ENCODE measurements around the gene KCTD5.

- TF ChIP-seq CTCF (IDR thresholded peaks at IDR 0.05), result no peak
- no peak for TF ChIP-seq HMGXB4 (CRISPR knock-in tag; IDR thresholded peaks at IDR 0.05)
- TF ChIP-seq, protein P1, sequence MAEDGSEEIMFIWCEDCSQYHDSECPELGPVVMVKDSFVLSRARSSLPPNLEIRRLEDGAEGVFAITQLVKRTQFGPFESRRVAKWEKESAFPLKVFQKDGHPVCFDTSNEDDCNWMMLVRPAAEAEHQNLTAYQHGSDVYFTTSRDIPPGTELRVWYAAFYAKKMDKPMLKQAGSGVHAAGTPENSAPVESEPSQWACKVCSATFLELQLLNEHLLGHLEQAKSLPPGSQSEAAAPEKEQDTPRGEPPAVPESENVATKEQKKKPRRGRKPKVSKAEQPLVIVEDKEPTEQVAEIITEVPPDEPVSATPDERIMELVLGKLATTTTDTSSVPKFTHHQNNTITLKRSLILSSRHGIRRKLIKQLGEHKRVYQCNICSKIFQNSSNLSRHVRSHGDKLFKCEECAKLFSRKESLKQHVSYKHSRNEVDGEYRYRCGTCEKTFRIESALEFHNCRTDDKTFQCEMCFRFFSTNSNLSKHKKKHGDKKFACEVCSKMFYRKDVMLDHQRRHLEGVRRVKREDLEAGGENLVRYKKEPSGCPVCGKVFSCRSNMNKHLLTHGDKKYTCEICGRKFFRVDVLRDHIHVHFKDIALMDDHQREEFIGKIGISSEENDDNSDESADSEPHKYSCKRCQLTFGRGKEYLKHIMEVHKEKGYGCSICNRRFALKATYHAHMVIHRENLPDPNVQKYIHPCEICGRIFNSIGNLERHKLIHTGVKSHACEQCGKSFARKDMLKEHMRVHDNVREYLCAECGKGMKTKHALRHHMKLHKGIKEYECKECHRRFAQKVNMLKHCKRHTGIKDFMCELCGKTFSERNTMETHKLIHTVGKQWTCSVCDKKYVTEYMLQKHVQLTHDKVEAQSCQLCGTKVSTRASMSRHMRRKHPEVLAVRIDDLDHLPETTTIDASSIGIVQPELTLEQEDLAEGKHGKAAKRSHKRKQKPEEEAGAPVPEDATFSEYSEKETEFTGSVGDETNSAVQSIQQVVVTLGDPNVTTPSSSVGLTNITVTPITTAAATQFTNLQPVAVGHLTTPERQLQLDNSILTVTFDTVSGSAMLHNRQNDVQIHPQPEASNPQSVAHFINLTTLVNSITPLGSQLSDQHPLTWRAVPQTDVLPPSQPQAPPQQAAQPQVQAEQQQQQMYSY (CRISPR knock-in tag; IDR thresholded peaks at IDR 0.05), result no peak
- TF ChIP-seq FOXJ3 (CRISPR knock-in tag; IDR thresholded peaks at IDR 0.05; ENCODE audit: borderline replicate concordance), result no peak
- TF ChIP-seq ESRRA (CRISPR knock-in tag; IDR thresholded peaks at IDR 0.05; ENCODE audit: borderline replicate concordance), result no peak
- TF ChIP-seq EMX1 (CRISPR knock-in tag; IDR thresholded peaks at IDR 0.05), result no peak
These were observed 8.5 kb downstream of the KCTD5 start for GRCh38 chr16:2690852-2691251.
